Neural crest cell (in vitro differentiated cells): ENCODE measurements around the gene FGD4. TPM values are rescaled to one million over a fixed set of nuclear protein-coding genes. Genes with fewer than 3 reads are reported as not detected.

Experiments used
- DNase-seq: peaks from one replicate; pipeline ENCODE4 v3.0.0; 2021; ENCODE audit warnings: low read depth, mixed read lengths, low spot score
- H3K27ac Mint-ChIP-seq: one replicate; pipeline ENCODE4 v1.8.0; 2021; ENCODE audit warnings: mild to moderate bottlenecking, mixed read lengths; ENCODE audit not compliant: unreplicated experiment
- H3K27me3 Mint-ChIP-seq: 2 replicates; pipeline ENCODE4 v1.8.0; 2021; ENCODE audit warnings: low read depth, mild to moderate bottlenecking, mixed read lengths
- H3K36me3 Mint-ChIP-seq: 2 replicates; pipeline ENCODE4 v1.8.0; 2021; ENCODE audit warnings: low read depth, mild to moderate bottlenecking, mixed read lengths
- H3K4me1 Mint-ChIP-seq: 2 replicates; pipeline ENCODE4 v1.8.0; 2021; ENCODE audit warnings: mixed read lengths
- H3K4me3 Mint-ChIP-seq: one replicate; pipeline ENCODE4 v1.8.0; 2021; ENCODE audit warnings: mild to moderate bottlenecking, mixed read lengths
- H3K9me3 Mint-ChIP-seq: 2 replicates; pipeline ENCODE4 v1.8.0; 2021; ENCODE audit warnings: mixed read lengths
- CTCF ChIP-seq: fragments of 200-600 bp; sonication (generic); conservative IDR thresholded peaks from 2 replicates; pipeline ENCODE4 v1.5.0; 2021; ENCODE audit warnings: antibody characterized with exemption, mild to moderate bottlenecking
- total RNA-seq: library from RNA; stranded (reverse); gene quantifications from 2 replicates; pipeline ENCODE4 v1.2.1, GENCODE V29; 2021

FGD4 gene
- total RNA-seq, 1 donor from 2014 or later, result 35.8 TPM

GRCh38 chr12:32397696-32398095 lies 1.7 kb upstream of the FGD4 start:
- Mint-ChIP-seq H3K27me3 (peaks cover 50% of the 10 kb centered on the region), H3K27ac (no peak overlapping the region), H3K4me1 (peaks cover 14% of the 10 kb centered on the region), H3K4me3 (peak overlapping the region; percentile 73), H3K9me3 (no peaks in the 10 kb centered on the region), H3K36me3 (no peaks in the 10 kb centered on the region)
- no peak for TF ChIP-seq CTCF
- DNase-seq, result no peak

GRCh38 chr12:32398181-32398580 lies 1.2 kb upstream of the FGD4 start:
- H3K27ac Mint-ChIP-seq, result no peak overlapping the region
- H3K4me3 Mint-ChIP-seq, result peak overlapping the region; percentile 78
- no peak for TF ChIP-seq CTCF
- H3K36me3 Mint-ChIP-seq, result no peaks in the 10 kb centered on the region
- peaks cover 55% of the 10 kb centered on the region for H3K27me3 Mint-ChIP-seq
- peaks cover 14% of the 10 kb centered on the region for H3K4me1 Mint-ChIP-seq
- no peaks in the 10 kb centered on the region for H3K9me3 Mint-ChIP-seq
- no peak for DNase-seq

- H3K36me3 Mint-ChIP-seq, result no peaks in the 10 kb centered on the region
- no peak overlapping the region for H3K27ac Mint-ChIP-seq
- H3K9me3 Mint-ChIP-seq, result no peaks in the 10 kb centered on the region
- H3K4me3 Mint-ChIP-seq, result peak overlapping the region; percentile 78
- peaks cover 14% of the 10 kb centered on the region for H3K4me1 Mint-ChIP-seq
- no peak for DNase-seq
- TF ChIP-seq CTCF, result no peak
- peaks cover 59% of the 10 kb centered on the region for H3K27me3 Mint-ChIP-seq
These were observed 465 bp upstream of the FGD4 start for GRCh38 chr12:32398816-32399369.

GRCh38 chr12:32400114-32400672 lies 835 bp downstream of the FGD4 start:
- DNase-seq, result no peak
- Mint-ChIP-seq H3K36me3 (no peaks in the 10 kb centered on the region), H3K4me1 (peaks cover 14% of the 10 kb centered on the region), H3K27me3 (peaks cover 63% of the 10 kb centered on the region), H3K9me3 (no peaks in the 10 kb centered on the region), H3K4me3 (peak overlapping the region; percentile 81), H3K27ac (no peak overlapping the region)
- no peak for TF ChIP-seq CTCF

DNA sequence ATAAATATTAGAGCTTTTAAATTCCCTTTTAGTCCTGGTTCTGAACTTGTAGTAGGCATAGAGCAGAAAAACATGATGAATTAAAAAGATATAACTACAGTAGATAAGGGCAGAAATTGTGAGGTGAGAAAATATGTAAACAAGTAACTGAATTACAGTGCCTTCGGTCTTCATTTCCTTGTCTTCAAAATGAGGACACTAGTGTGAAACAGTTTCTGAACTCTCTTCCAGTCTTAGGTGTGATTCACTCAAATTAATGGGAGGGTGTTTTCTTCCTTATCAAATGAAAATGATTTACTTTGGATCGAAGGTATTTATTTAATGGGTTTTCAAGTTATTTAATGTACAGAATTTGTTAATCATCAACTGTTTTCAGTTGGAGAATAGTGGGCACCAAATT lies 1.5 kb downstream of the FGD4 start:
- no peak for TF ChIP-seq CTCF
- H3K4me1 Mint-ChIP-seq, result peaks cover 14% of the 10 kb centered on the region
- no peaks in the 10 kb centered on the region for H3K9me3 Mint-ChIP-seq
- DNase-seq, result no peak
- H3K36me3 Mint-ChIP-seq, result no peaks in the 10 kb centered on the region
- no peak overlapping the region for H3K27ac Mint-ChIP-seq
- peak overlapping the region; percentile 81 for H3K4me3 Mint-ChIP-seq
- H3K27me3 Mint-ChIP-seq, result peaks cover 63% of the 10 kb centered on the region
